PC-3 (cell line): Measurements from ENCODE around the gene MORN1.

Experiments used
- EZH2 ChIP-seq: fragments of 300-600 bp; sonication (generic); IDR thresholded peaks from one replicate; pipeline ENCODE4 v1.6.1; 2017; ENCODE audit warnings: antibody characterized with exemption, mild to moderate bottlenecking, low read length; ENCODE audit not compliant: unreplicated experiment
- TF ChIP-seq, protein P1 (sequence below): fragments of 300-600 bp; sonication (generic); conservative IDR thresholded peaks from 2 replicates; pipeline ENCODE4 v1.5.1; 2017; ENCODE audit warnings: antibody characterized with exemption, low read depth, mild to moderate bottlenecking, low read length

DNA sequence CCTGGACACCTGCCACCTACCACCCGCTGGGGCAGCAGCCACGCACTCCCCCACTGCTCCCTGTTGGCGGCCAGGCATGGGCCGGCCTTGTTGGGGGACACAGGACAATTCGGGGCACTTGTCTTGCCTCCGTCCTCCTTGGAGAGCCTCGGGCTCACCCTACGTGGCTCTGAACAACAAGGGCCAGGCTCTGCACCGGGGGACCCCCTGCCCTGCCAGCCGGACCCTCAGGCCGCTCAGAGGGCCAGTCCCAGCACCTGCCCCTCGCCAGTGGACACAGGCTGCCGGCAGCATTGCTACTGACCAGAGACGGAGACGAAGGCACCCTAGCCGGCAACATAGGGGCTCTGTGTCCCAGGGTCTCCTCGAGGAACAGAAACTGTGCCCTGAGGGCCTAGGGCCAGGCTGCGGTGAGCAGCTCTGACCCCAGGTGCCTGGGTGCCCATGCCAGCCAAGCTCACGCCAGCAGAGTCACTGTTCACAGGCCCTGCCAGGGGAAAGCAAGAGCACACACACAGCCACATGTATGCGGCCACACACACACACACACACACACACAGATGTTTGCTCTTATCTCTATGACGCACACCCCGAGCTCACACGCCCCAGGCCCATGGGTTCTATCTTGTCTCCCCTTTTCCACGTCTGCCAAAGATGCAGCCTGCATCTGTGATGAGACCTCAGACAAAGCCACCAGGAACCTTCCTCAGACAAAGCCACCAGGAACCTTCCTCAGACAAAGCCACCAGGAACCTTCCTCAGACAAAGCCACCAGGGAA is 45.9 kb downstream of the MORN1 start:
- TF ChIP-seq, protein P1, sequence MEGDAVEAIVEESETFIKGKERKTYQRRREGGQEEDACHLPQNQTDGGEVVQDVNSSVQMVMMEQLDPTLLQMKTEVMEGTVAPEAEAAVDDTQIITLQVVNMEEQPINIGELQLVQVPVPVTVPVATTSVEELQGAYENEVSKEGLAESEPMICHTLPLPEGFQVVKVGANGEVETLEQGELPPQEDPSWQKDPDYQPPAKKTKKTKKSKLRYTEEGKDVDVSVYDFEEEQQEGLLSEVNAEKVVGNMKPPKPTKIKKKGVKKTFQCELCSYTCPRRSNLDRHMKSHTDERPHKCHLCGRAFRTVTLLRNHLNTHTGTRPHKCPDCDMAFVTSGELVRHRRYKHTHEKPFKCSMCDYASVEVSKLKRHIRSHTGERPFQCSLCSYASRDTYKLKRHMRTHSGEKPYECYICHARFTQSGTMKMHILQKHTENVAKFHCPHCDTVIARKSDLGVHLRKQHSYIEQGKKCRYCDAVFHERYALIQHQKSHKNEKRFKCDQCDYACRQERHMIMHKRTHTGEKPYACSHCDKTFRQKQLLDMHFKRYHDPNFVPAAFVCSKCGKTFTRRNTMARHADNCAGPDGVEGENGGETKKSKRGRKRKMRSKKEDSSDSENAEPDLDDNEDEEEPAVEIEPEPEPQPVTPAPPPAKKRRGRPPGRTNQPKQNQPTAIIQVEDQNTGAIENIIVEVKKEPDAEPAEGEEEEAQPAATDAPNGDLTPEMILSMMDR = no peak
- no peak for TF ChIP-seq EZH2
